B cell (primary cell): ENCODE measurements around the gene ZNF253. TPM values are rescaled to one million over a fixed set of nuclear protein-coding genes. Genes with fewer than 3 reads are reported as not detected.

Experiments used
- ATAC-seq: fragments of 200-7000 bp; cut with Tn5 transposase; one replicate; pipeline ENCODE4 v1.10.0; 2021; ENCODE audit warnings: low read depth, mild to moderate bottlenecking, moderate number of reproducible peaks, moderate library complexity
- CTCF ChIA-PET: fragments of 350-600 bp; sonication (Branson Sonifier 250); formaldehyde crosslinking; loops from one replicate; lab custom pipeline; 2021; ENCODE audit warnings: antibody characterized with exemption, inconsistent platforms; lab: Charles Lee
- POLR2A ChIA-PET: fragments of 350-600 bp; sonication (Branson Sonifier 250); formaldehyde crosslinking; loops from one replicate; lab custom pipeline; 2021; ENCODE audit warnings: antibody characterized with exemption; lab: Charles Lee
- DNase-seq: peaks from one replicate; pipeline ENCODE4 v3.0.0; 2013
- H2AFZ ChIP-seq: 2 replicates; pipeline ENCODE4 v1.6.1; 2012; ENCODE audit warnings: mild to moderate bottlenecking, low read depth, low read length; ENCODE audit not compliant: insufficient read depth, poor library complexity, severe bottlenecking
- H3K27ac ChIP-seq, 2 donors: 1 replicate in 1 of 2; 2 replicates in 1 of 2; pipeline ENCODE4 v1.5.1; 2012 to 2013; ENCODE audit warnings: low read length in 2 of 2, mild to moderate bottlenecking in 2 of 2, moderate library complexity in 1 of 2
- H3K27me3 ChIP-seq, 4 experiments: fragments of 200-600 bp in 1 of 4; sonication (generic) in 1 of 4; replicated peaks in 1 of 4; 1 replicate in 2 of 4; 2 replicates in 2 of 4; pipeline versions ENCODE4 v1.6.1 to v1.7.0; 2013 to 2016; ENCODE audit warnings: low read length in 3 of 4, mild to moderate bottlenecking in 2 of 4, mixed read lengths in 1 of 4, moderate library complexity in 1 of 4; ENCODE audit not compliant: insufficient read depth in 4 of 4, control insufficient read depth in 3 of 4; ENCODE audit errors: control extremely low read depth in 1 of 4
- H3K36me3 ChIP-seq, 2 experiments: replicated peaks in 1 of 2; 1 replicate in 1 of 2; 2 replicates in 1 of 2; pipeline versions ENCODE4 v1.6.1 to v1.7.1; 2013; ENCODE audit warnings: low read length in 1 of 2; ENCODE audit not compliant: insufficient read depth in 2 of 2, control insufficient read depth in 1 of 2; ENCODE audit errors: control extremely low read depth in 1 of 2, extremely low read depth in 1 of 2
- H3K4me1 ChIP-seq, 2 donors: fragments of 200-600 bp in 1 of 2; sonication (generic) in 1 of 2; 1 replicate in 1 of 2; 2 replicates in 1 of 2; pipeline versions ENCODE4 v1.5.1 to v1.6.1; 2013 to 2017; ENCODE audit warnings: low read length in 2 of 2; ENCODE audit not compliant: control insufficient read depth in 2 of 2, insufficient read depth in 2 of 2
- H3K4me2 ChIP-seq: replicated peaks from 2 replicates; pipeline ENCODE3; 2012; ENCODE audit warnings: mild to moderate bottlenecking, low read depth, low read length; ENCODE audit not compliant: poor library complexity, severe bottlenecking
- H3K4me3 ChIP-seq, 5 experiments: fragments of 200-600 bp in 1 of 5; sonication (generic) in 1 of 5; 1 replicate in 3 of 5; 2 replicates in 2 of 5; pipeline versions ENCODE4 v1.5.1 to v1.7.0; 2011 to 2016; ENCODE audit warnings: low read length in 4 of 5, mild to moderate bottlenecking in 4 of 5, low read depth in 2 of 5, control low read depth in 1 of 5, moderate library complexity in 1 of 5; ENCODE audit not compliant: insufficient read depth in 1 of 5; ENCODE audit errors: control extremely low read depth in 1 of 5, extremely low read depth in 1 of 5
- H3K79me2 ChIP-seq: fragments of 200-600 bp; sonication (generic); one replicate; pipeline ENCODE4 v1.6.0; 2016; ENCODE audit warnings: low read length; ENCODE audit not compliant: control insufficient read depth, insufficient read depth
- H3K9ac ChIP-seq: fragments of 200-600 bp; sonication (generic); 2 replicates; pipeline ENCODE4 v1.6.1; 2017; ENCODE audit warnings: mild to moderate bottlenecking, low read length, moderate library complexity
- H3K9me3 ChIP-seq, 3 donors: one replicate each; pipeline versions ENCODE4 v1.6.1 to v1.7.1; 2013; ENCODE audit warnings: low read length in 2 of 3; ENCODE audit not compliant: control insufficient read depth in 2 of 3, insufficient read depth in 1 of 3; ENCODE audit errors: control extremely low read depth in 1 of 3
- H4K20me1 ChIP-seq: 2 replicates; pipeline ENCODE4 v1.6.0; 2012; ENCODE audit warnings: mild to moderate bottlenecking, low read length; ENCODE audit not compliant: insufficient read depth, control insufficient read depth, poor library complexity, severe bottlenecking
- H3K27ac Mint-ChIP-seq: one replicate; pipeline ENCODE4 v1.8.0; 2021; ENCODE audit warnings: mixed read lengths
- H3K27me3 Mint-ChIP-seq: one replicate; pipeline ENCODE4 v1.8.0; 2021; ENCODE audit warnings: mixed read lengths
- H3K4me1 Mint-ChIP-seq: one replicate; pipeline ENCODE4 v1.8.0; 2021; ENCODE audit warnings: mixed read lengths
- H3K4me3 Mint-ChIP-seq: one replicate; pipeline ENCODE4 v1.8.0; 2021; ENCODE audit warnings: mixed read lengths
- H3K9me3 Mint-ChIP-seq: one replicate; pipeline ENCODE4 v1.8.0; 2022; ENCODE audit warnings: mixed read lengths; ENCODE audit not compliant: insufficient read depth
- CTCF ChIP-seq: fragments of 200-600 bp; IDR thresholded peaks from one replicate; pipeline ENCODE4 v1.8.0; 2022; ENCODE audit warnings: antibody characterized with exemption, mild to moderate bottlenecking
- EZH2 ChIP-seq: IDR thresholded peaks from 2 replicates; pipeline ENCODE4 v1.6.1; 2012; ENCODE audit warnings: borderline replicate concordance, low read depth, mild to moderate bottlenecking, moderate library complexity, low read length; ENCODE audit not compliant: insufficient read depth, poor library complexity, severe bottlenecking
- WGBS: methylation state at CpG from one replicate; pipeline ENCODE4 v1.1.5; 2013; ENCODE audit warnings: missing lambda C conversion rate; ENCODE audit not compliant: insufficient coverage; 5-methylcytosine and 5-hydroxymethylcytosine counted together
- intact Hi-C: fragments of 100-400 bp; cut with micrococcal nuclease; formaldehyde crosslinking; loops from one replicate; pipeline ENCODE4 v1.10.0; 2022
- polyA plus RNA-seq: library from polyadenylated mRNA; depleted of rRNA; stranded (reverse); fragments of >200 nt; gene quantifications from 2 replicates; pipeline ENCODE4 v1.2.3, GENCODE V29; 2012
- total RNA-seq, 2 donors: library from RNA; stranded (reverse); fragments of 120-200 nt in 1 of 2; gene quantifications; 1 replicate in 1 of 2; 2 replicates in 1 of 2; pipeline versions ENCODE4 v1.2.3 to v1.2.4, GENCODE V29; 2013 to 2022

ZNF253 gene
- total and polyA plus RNA-seq, 2 donors (not counting 1 experiment from before 2014, with no cell fraction given) = 5.5 to 28.6 TPM

GRCh38 chr19:19816679-19817078, 49.0 kb upstream of the ZNF253 start:
- H3K27me3 Mint-ChIP-seq = no peaks in the 10 kb centered on the region
- Histone ChIP-seq H3K4me1 (peaks cover 29 to 39% of the 10 kb centered on the region in 2 donors), H3K27ac (peak overlapping the region in 1 of 2 donors; percentile 8), H3K4me3 (no peak overlapping the region), H3K36me3 (peaks cover 5 to 21% of the 10 kb centered on the region in 2 experiments), H3K9ac (no peak overlapping the region), H3K79me2 (peaks cover 98% of the 10 kb centered on the region), H2AFZ (no peak overlapping the region), H3K9me3 (peaks cover 0 to 16% (median 8%) of the 10 kb centered on the region in 3 donors), H3K27me3 (no peaks in the 10 kb centered on the region), H4K20me1 (peaks cover 31% of the 10 kb centered on the region), H3K4me2 (no peak overlapping the region)
- ChIA-PET CTCF (interaction anchor here (1.2 kb wide), 1 partner anchor 40 kb away, joined by 4 read pairs; no protein-coding TSS in a partner anchor), POLR2A (no interaction called here)
- intact Hi-C loops = no loop called here
- H3K4me1 Mint-ChIP-seq = peaks cover 70% of the 10 kb centered on the region
- H3K27ac Mint-ChIP-seq = no peak overlapping the region
- H3K4me3 Mint-ChIP-seq = no peak overlapping the region
- ATAC-seq = no peak
- DNase-seq = no peak
- 83% methylated on average over 6 of the region's 9 CpGs for WGBS
- TF ChIP-seq EZH2 (no peak), CTCF (no peak)
- no peaks in the 10 kb centered on the region for H3K9me3 Mint-ChIP-seq

DNA sequence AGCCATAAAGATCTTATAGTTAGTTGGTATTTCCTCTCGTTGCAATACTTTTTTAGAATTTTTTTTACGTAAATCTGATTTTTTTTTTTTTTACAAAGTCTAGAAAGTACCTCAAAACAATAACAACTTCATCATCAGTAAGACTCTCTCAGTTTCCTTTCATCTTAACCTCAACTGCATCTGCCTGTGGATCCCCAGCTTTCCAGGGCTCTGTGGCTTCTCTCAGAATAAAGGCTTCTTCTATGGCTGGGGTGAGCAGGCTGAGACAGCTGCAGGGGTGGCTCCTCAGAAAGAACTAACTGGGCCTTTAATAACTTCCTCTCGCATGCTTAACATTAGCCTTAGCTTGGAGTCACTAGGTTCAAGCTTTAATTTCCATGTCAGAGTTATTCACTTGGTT, 48.3 kb upstream of the ZNF253 start:
- H2AFZ ChIP-seq = no peak overlapping the region
- WGBS = no CpG with 5 or more reads among the region's 3 CpGs
- TF ChIP-seq EZH2 (no peak), CTCF (no peak)
- peaks cover 29 to 43% of the 10 kb centered on the region in 2 donors for H3K4me1 ChIP-seq
- peak overlapping the region; percentile 67 for H3K4me3 Mint-ChIP-seq
- intact Hi-C loops = no loop called here
- POLR2A ChIA-PET = interaction anchor here (1.2 kb wide), 2 partner anchors 15 to 41 kb away, joined by 6 to 17 read pairs; no protein-coding TSS in a partner anchor
- peaks cover 5 to 20% of the 10 kb centered on the region in 2 experiments for H3K36me3 ChIP-seq
- no peaks in the 10 kb centered on the region for H3K9me3 Mint-ChIP-seq
- no peak overlapping the region for H3K4me3 ChIP-seq
- peak overlapping the region; percentile 4 to 8 for H3K27ac ChIP-seq
- CTCF ChIA-PET = interaction anchor here (1.2 kb wide), 1 partner anchor 41 kb away, joined by 4 read pairs; no protein-coding TSS in a partner anchor
- H3K4me2 ChIP-seq = peak overlapping the region; percentile 58
- H3K79me2 ChIP-seq = peaks cover 91% of the 10 kb centered on the region
- peaks cover 0 to 16% (median 7%) of the 10 kb centered on the region in 3 donors for H3K9me3 ChIP-seq
- H4K20me1 ChIP-seq = peaks cover 25% of the 10 kb centered on the region
- H3K9ac ChIP-seq = no peak overlapping the region
- peak overlapping the region; percentile 85 for H3K27ac Mint-ChIP-seq
- H3K27me3 ChIP-seq = no peaks in the 10 kb centered on the region
- ATAC-seq (no peak), DNase-seq (no peak)
- H3K27me3 Mint-ChIP-seq = no peaks in the 10 kb centered on the region
- H3K4me1 Mint-ChIP-seq = peaks cover 66% of the 10 kb centered on the region
